CD14-positive monocyte (primary cell): Measurements from ENCODE around the gene CNTNAP2. TPM values are rescaled to one million over a fixed set of nuclear protein-coding genes. Genes with fewer than 3 reads are reported as not detected.

Experiments used
- DNase-seq, 3 donors: peaks; one replicate each; pipeline ENCODE4 v3.0.0-alpha.2; 2011 to 2022
- H2AFZ ChIP-seq: 2 replicates; pipeline ENCODE4 v1.6.0; 2012; ENCODE audit warnings: mild to moderate bottlenecking, low read depth, low read length, inconsistent platforms; ENCODE audit not compliant: insufficient read depth, poor library complexity, severe bottlenecking
- H3K27ac ChIP-seq, 2 donors: 1 replicate in 1 of 2; 2 replicates in 1 of 2; pipeline ENCODE4 v1.5.1; 2012 to 2013; ENCODE audit warnings: low read length in 2 of 2, control low read depth in 1 of 2, inconsistent platforms in 1 of 2, low read depth in 1 of 2, mild to moderate bottlenecking in 1 of 2
- H3K27me3 ChIP-seq, 2 donors: one replicate each; pipeline versions ENCODE4 v1.6.0 to v1.6.1; 2011 to 2013; ENCODE audit warnings: low read length in 2 of 2; ENCODE audit not compliant: control insufficient read depth in 2 of 2, insufficient read depth in 2 of 2
- H3K36me3 ChIP-seq, 2 donors: replicated peaks in 1 of 2; 1 replicate in 1 of 2; 2 replicates in 1 of 2; pipeline versions ENCODE4 v1.5.1 to v1.6.1; 2012 to 2013; ENCODE audit warnings: low read length in 2 of 2, control low read depth in 1 of 2, inconsistent platforms in 1 of 2, mild to moderate bottlenecking in 1 of 2; ENCODE audit not compliant: insufficient read depth in 2 of 2, control insufficient read depth in 1 of 2
- H3K4me1 ChIP-seq, 2 donors: 1 replicate in 1 of 2; 2 replicates in 1 of 2; pipeline versions ENCODE4 v1.5.1 to v1.6.1; 2012 to 2013; ENCODE audit warnings: low read length in 2 of 2, control low read depth in 1 of 2, inconsistent platforms in 1 of 2, mild to moderate bottlenecking in 1 of 2, moderate library complexity in 1 of 2; ENCODE audit not compliant: insufficient read depth in 2 of 2, control insufficient read depth in 1 of 2
- H3K4me2 ChIP-seq: replicated peaks from 2 replicates; pipeline ENCODE3; 2012; ENCODE audit warnings: low read length, moderate library complexity, mild to moderate bottlenecking; ENCODE audit not compliant: poor library complexity, severe bottlenecking; ENCODE audit errors: extremely low read depth
- H3K4me3 ChIP-seq, 3 experiments: fragments of 200-600 bp in 1 of 3; sonication (generic) in 1 of 3; replicated peaks in 1 of 3; 1 replicate in 2 of 3; 2 replicates in 1 of 3; pipeline ENCODE4 v1.5.1; 2011 to 2013; ENCODE audit warnings: low read length in 3 of 3, mild to moderate bottlenecking in 3 of 3, control low read depth in 2 of 3, low read depth in 2 of 3, inconsistent platforms in 1 of 3, moderate library complexity in 1 of 3
- H3K79me2 ChIP-seq: 2 replicates; pipeline ENCODE4 v1.6.0; 2012; ENCODE audit warnings: mild to moderate bottlenecking, control low read depth, inconsistent platforms, low read length, moderate library complexity; ENCODE audit not compliant: insufficient read depth
- H3K9ac ChIP-seq: 2 replicates; pipeline ENCODE4 v1.6.0; 2017; ENCODE audit warnings: low read length, mild to moderate bottlenecking; ENCODE audit not compliant: insufficient read depth, poor library complexity, severe bottlenecking
- H3K9me3 ChIP-seq, 2 donors: replicated peaks in 1 of 2; 1 replicate in 1 of 2; 2 replicates in 1 of 2; pipeline versions ENCODE4 v1.5.1 to v1.6.1; 2012 to 2013; ENCODE audit warnings: low read length in 2 of 2, control low read depth in 1 of 2; ENCODE audit not compliant: control insufficient read depth in 1 of 2, insufficient read depth in 1 of 2
- H4K20me1 ChIP-seq: 2 replicates; pipeline ENCODE4 v1.6.0; 2012; ENCODE audit warnings: mild to moderate bottlenecking, low read length, control low read depth, moderate library complexity; ENCODE audit not compliant: insufficient read depth
- H3K27ac Mint-ChIP-seq, 7 donors: one replicate each; pipeline ENCODE4 v1.8.0; 2020; ENCODE audit warnings: mild to moderate bottlenecking in 7 of 7, mixed read lengths in 7 of 7, moderate library complexity in 6 of 7, inconsistent platforms in 2 of 7
- H3K27me3 Mint-ChIP-seq, 3 donors: one replicate each; pipeline ENCODE4 v1.8.0; 2021 to 2022; ENCODE audit warnings: low read depth in 3 of 3, mild to moderate bottlenecking in 3 of 3, mixed read lengths in 3 of 3, moderate library complexity in 3 of 3, inconsistent platforms in 1 of 3
- H3K36me3 Mint-ChIP-seq, 2 donors: one replicate each; pipeline ENCODE4 v1.8.0; 2020; ENCODE audit warnings: mixed read lengths in 2 of 2, inconsistent platforms in 1 of 2, mild to moderate bottlenecking in 1 of 2
- H3K4me1 Mint-ChIP-seq: one replicate; pipeline ENCODE4 v1.8.0; 2020; ENCODE audit warnings: mild to moderate bottlenecking, mixed read lengths
- H3K4me3 Mint-ChIP-seq, 2 donors: one replicate each; pipeline ENCODE4 v1.8.0; 2020; ENCODE audit warnings: mild to moderate bottlenecking in 2 of 2, mixed read lengths in 2 of 2, moderate library complexity in 1 of 2
- H3K9me3 Mint-ChIP-seq, 7 donors: one replicate each; pipeline ENCODE4 v1.8.0; 2020 to 2022; ENCODE audit warnings: mixed read lengths in 7 of 7, mild to moderate bottlenecking in 6 of 7, moderate library complexity in 6 of 7, inconsistent platforms in 2 of 7
- WGBS: methylation state at CpG from one replicate; pipeline ENCODE4 v1.1.5; 2013; ENCODE audit warnings: missing lambda C conversion rate; ENCODE audit not compliant: insufficient coverage; 5-methylcytosine and 5-hydroxymethylcytosine counted together
- intact Hi-C, 2 donors: fragments of 100-400 bp; cut with micrococcal nuclease; formaldehyde crosslinking; loops; one replicate each; pipeline versions ENCODE4 v1.15.0 to v1.15.1; 2023
- polyA plus RNA-seq, 3 donors: library from polyadenylated mRNA; depleted of rRNA in 1 of 3; unstranded in 2 of 3; stranded (reverse) in 1 of 3; fragments of 300-500 nt in 2 of 3; fragments of >200 nt in 1 of 3; fragmentation: Illumina TruSeq in 2 of 3; gene quantifications; 1 replicate in 2 of 3; 2 replicates in 1 of 3; pipeline ENCODE4 v1.2.3, GENCODE V29; 2012 to 2021
- TF ChIP-seq, protein P1 (sequence below): fragments of 200-600 bp; IDR thresholded peaks from one replicate; pipeline ENCODE4 v1.8.0; 2022; ENCODE audit warnings: antibody characterized with exemption, mild to moderate bottlenecking

Gene CNTNAP2
- polyA plus RNA-seq, 3 donors = 0.01 TPM; not detected in 2

DNA sequence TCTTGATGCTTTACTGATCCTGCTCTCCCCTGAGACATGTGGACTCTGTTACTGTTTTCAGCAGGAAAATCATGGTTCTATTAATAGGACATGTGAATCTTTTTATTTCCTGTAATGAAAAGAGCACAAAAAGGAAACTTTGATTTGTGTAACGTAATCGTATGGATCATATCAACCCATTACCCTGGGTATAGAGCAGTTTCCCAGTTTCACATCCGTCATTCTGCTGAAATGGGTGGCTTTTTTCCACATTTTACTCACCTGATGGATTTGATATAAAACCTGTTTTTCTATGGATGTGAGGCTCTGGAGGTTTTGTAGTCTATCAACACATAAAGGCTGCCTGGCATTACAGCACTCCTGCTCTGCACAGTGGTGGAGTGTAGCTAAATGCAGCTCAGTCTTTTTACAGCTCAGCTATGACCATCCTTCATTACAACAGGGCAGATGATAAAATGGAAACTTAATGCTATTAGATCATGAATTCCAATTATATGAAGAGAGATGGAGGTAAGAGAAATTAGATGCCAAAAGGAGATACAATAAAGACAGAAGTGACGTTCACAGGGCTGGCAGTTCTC, 1987.6 kb downstream of the CNTNAP2 start:
- Mint-ChIP-seq H3K4me1 (no peaks in the 10 kb centered on the region), H3K9me3 (peaks cover 2 to 8% (median 6%) of the 10 kb centered on the region in 7 donors), H3K4me3 (no peak overlapping the region), H3K36me3 (no peaks in the 10 kb centered on the region), H3K27me3 (no peaks in the 10 kb centered on the region), H3K27ac (no peak overlapping the region)
- intact Hi-C loops = no loop called here
- Histone ChIP-seq H3K27ac (no peak overlapping the region), H3K4me1 (no peaks in the 10 kb centered on the region), H3K4me2 (no peak overlapping the region), H3K27me3 (no peaks in the 10 kb centered on the region), H4K20me1 (no peaks in the 10 kb centered on the region), H3K79me2 (no peaks in the 10 kb centered on the region), H3K36me3 (no peaks in the 10 kb centered on the region), H3K9ac (no peak overlapping the region), H3K4me3 (no peak overlapping the region), H3K9me3 (peaks cover 0 to 2% of the 10 kb centered on the region in 2 donors), H2AFZ (no peak overlapping the region)
- WGBS = no CpG with 5 or more reads among the region's 4 CpGs
- DNase-seq = no peak
- TF ChIP-seq, protein P1, sequence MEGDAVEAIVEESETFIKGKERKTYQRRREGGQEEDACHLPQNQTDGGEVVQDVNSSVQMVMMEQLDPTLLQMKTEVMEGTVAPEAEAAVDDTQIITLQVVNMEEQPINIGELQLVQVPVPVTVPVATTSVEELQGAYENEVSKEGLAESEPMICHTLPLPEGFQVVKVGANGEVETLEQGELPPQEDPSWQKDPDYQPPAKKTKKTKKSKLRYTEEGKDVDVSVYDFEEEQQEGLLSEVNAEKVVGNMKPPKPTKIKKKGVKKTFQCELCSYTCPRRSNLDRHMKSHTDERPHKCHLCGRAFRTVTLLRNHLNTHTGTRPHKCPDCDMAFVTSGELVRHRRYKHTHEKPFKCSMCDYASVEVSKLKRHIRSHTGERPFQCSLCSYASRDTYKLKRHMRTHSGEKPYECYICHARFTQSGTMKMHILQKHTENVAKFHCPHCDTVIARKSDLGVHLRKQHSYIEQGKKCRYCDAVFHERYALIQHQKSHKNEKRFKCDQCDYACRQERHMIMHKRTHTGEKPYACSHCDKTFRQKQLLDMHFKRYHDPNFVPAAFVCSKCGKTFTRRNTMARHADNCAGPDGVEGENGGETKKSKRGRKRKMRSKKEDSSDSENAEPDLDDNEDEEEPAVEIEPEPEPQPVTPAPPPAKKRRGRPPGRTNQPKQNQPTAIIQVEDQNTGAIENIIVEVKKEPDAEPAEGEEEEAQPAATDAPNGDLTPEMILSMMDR = no peak

DNA sequence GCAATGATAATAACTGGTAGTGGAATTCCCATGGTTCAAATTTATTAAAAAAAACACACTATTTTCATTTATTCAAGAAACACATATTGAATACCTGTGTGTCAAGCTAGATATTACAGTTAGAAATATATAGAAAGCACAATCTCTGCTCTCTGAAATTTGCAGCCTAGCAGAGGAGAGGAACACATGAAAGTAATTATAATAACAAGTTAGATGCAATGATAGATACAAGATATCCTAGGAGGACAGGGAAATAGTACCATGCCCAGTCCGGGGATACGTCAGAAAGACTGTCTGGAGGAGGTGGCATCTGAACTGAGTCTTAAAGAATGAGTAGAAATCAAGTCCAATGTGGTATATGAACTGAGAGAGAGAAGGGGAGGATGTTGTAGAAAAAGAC, 1988.3 kb downstream of the CNTNAP2 start:
- no peak overlapping the region for H2AFZ ChIP-seq
- no peak for DNase-seq
- H3K36me3 ChIP-seq = no peaks in the 10 kb centered on the region
- H3K27ac Mint-ChIP-seq = peak overlapping the region in 1 of 7 donors; percentile 68
- no peaks in the 10 kb centered on the region for H3K27me3 Mint-ChIP-seq
- no peaks in the 10 kb centered on the region for H4K20me1 ChIP-seq
- no peak overlapping the region for H3K4me2 ChIP-seq
- no peaks in the 10 kb centered on the region for H3K27me3 ChIP-seq
- no peaks in the 10 kb centered on the region for H3K4me1 ChIP-seq
- H3K4me3 ChIP-seq = no peak overlapping the region
- no peak overlapping the region for H3K9ac ChIP-seq
- H3K4me3 Mint-ChIP-seq = no peak overlapping the region
- 90% methylated on average over 2 of the region's 2 CpGs for WGBS
- H3K9me3 ChIP-seq = peaks cover 0 to 2% of the 10 kb centered on the region in 2 donors
- H3K27ac ChIP-seq = no peak overlapping the region
- no peaks in the 10 kb centered on the region for H3K36me3 Mint-ChIP-seq
- H3K79me2 ChIP-seq = no peaks in the 10 kb centered on the region
- TF ChIP-seq, protein P1 = no peak
- no peaks in the 10 kb centered on the region for H3K4me1 Mint-ChIP-seq
- peaks cover 0 to 8% (median 6%) of the 10 kb centered on the region in 7 donors for H3K9me3 Mint-ChIP-seq
- intact Hi-C loops = no loop called here
